SW 1271 (cell line): ENCODE data around the gene MANF.

Experiments
- DNase-seq, 2 experiments: peaks; one replicate each; lab custom pipeline; 2025; lab: John Stamatoyannopoulos, UW

MANF gene

GRCh38 chr3:51436998-51437639 is 52.0 kb downstream of the MANF start:
- no peak for DNase-seq
